Hematopoietic multipotent progenitor cell treated with erythropoietin and hydrocortisone succinate and interleukin-3 and kit ligand, for 8 days (in vitro differentiated cells): ENCODE results near the gene NEK6.

ENCODE experiments used
- DNase-seq: peaks from one replicate; pipeline ENCODE4 v3.0.0-alpha.2; 2015

Gene NEK6

GRCh38 chr9:124327491-124327890 is 69.7 kb downstream of the NEK6 start:
- no peak for DNase-seq

- DNase-seq, result no peak
Observed at GRCh38 chr9:124328285-124328684, 70.5 kb downstream of the NEK6 start.

- DNase-seq, result no peak
Observed at GRCh38 chr9:124329206-124329792, 71.5 kb downstream of the NEK6 start.

GRCh38 chr9:124330011-124330697 is 72.4 kb downstream of the NEK6 start:
- no peak for DNase-seq

- no peak for DNase-seq
Observed at GRCh38 chr9:124331580-124331979, 73.8 kb downstream of the NEK6 start.

GRCh38 chr9:124332361-124333202 is 74.8 kb downstream of the NEK6 start:
- DNase-seq, result no peak

- DNase-seq, result no peak
Observed at GRCh38 chr9:124333203-124333579, 75.4 kb downstream of the NEK6 start.

GRCh38 chr9:124334568-124335319 is 77.0 kb downstream of the NEK6 start:
- DNase-seq, result no peak

- no peak for DNase-seq
Observed at GRCh38 chr9:124335320-124335707, 77.6 kb downstream of the NEK6 start.

- DNase-seq, result no peak
Observed at GRCh38 chr9:124337562-124337961, 79.8 kb downstream of the NEK6 start.

GRCh38 chr9:124339603-124340146 is 81.9 kb downstream of the NEK6 start:
- no peak for DNase-seq

- no peak for DNase-seq
Observed at GRCh38 chr9:124340219-124341069, 82.7 kb downstream of the NEK6 start.

- DNase-seq, result no peak
Observed at GRCh38 chr9:124341455-124342170, 83.9 kb downstream of the NEK6 start.

- no peak for DNase-seq
Observed at GRCh38 chr9:124342402-124342775, 84.6 kb downstream of the NEK6 start.

GRCh38 chr9:124342776-124343485 is 85.2 kb downstream of the NEK6 start:
- no peak for DNase-seq

GRCh38 chr9:124343533-124344290 is 86.0 kb downstream of the NEK6 start:
- DNase-seq, result no peak

- no peak for DNase-seq
Observed at GRCh38 chr9:124344291-124345050, 86.7 kb downstream of the NEK6 start.

GRCh38 chr9:124345063-124345462 is 87.3 kb downstream of the NEK6 start:
- no peak for DNase-seq

- DNase-seq, result no peak
Observed at GRCh38 chr9:124345751-124346281, 88.1 kb downstream of the NEK6 start.
